NOMO-1 treated with DMSO at 0.1 percent for 48 hours (cell line): ENCODE measurements around the gene BCCIP.

Experiments
- DNase-seq: peaks from one replicate; lab custom pipeline; 2025; ENCODE audit not compliant: unreplicated experiment; lab: John Stamatoyannopoulos, UW

Gene BCCIP

DNA sequence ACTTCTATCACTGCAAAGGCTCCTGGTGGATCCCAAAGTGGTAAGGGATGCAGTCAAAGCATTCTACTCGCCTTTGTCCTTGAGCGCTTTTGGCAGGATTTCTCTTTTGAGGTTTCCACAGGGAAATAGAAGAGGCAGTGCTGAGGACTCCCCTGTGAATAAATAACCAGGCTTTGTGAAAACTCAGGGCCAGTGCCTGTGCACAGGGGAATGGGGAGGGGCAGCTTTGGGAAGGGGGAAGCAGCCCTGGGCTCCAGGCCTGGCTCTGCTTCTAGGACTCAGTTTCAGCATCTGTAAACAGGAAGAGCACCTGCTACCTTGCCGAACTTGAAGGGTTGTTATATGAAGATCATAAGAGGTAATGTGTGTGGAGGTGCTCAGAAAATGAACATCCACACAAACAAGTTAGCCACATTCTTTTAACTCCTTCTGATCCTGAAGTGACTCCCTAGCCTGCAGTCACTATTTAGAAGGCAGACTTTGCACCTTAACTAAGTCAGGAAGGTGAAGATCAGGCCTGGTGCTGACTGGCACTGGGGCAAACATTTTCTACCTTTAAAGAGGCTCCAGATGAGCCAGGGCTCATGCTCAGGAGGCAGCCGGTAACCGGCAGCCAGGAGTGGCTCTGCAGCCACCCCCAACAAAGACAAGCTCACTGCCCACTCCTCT lies 25.2 kb upstream of the BCCIP start:
- no peak for DNase-seq

DNA sequence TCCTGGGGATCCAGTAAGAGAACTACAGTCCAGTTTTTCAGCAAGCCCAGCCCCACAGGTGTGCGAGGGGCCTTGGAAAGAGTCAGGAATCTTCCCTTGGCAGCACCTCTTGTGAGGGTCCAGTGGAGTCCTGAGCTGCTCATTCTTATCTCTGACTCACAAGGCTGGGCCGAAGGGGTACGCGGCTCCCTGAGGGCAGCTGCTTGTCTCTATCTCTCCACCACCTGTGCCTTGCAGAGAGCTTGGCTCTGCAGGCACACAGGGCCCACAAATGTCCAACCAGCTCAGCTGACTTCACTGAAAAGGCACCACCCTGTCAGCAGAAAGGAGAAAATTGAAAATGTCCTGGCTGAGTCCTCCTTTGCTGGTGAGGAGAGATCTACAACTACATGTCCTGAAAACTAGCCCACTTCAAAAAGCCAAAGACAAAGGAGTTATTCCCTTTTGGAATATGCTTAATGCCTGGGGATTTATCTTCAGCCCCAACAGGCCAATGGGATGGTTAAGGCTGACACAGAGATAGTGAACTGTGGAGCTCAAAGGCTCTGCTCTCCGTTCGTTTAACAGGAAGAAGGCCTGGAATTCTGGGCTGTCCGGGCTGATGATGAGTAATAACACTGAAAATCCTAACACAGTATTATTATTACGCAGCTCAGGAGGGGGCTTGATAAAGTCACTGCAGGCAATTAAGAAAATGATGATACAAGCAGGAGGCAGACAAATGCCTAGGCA lies 23.7 kb upstream of the BCCIP start:
- DNase-seq = no peak

DNA sequence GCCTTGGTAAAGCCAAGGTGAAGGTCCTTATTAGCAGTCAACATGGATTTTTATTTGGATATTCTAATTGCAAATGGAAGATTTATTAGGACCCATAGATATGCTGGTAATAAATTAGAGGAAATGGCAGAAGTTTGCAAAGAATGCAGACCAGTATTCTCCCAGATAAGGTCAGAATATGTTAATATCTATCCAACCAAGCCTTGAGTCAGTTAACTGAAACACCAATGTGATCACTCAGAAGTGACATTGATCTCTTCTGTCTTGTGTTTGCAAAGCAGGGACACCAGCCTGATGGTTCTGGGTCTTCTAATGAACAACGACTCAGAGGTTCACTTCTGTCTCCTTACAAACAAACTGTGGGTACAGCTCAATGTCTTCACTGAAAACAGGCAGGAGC lies 21.8 kb upstream of the BCCIP start:
- no peak for DNase-seq

DNA sequence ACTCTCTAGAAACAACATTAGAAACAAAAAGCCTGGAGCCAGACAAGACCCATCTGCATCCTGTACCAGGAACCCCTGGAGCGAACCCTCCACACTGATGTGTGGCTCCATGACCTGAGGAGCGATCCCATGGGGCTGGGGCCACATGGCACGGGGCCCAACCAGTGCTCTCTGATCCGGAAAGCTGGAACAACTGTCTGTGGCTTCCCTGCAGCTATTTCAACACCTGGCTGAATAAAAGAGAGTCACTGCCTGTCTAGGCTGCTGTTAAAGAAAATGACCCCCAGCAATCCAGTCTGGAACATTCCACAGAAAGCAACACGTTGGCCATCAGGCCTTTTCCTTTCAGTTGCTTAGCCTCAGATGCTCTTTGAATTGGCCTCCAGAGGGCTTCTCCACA lies 21.2 kb upstream of the BCCIP start:
- DNase-seq = no peak

DNA sequence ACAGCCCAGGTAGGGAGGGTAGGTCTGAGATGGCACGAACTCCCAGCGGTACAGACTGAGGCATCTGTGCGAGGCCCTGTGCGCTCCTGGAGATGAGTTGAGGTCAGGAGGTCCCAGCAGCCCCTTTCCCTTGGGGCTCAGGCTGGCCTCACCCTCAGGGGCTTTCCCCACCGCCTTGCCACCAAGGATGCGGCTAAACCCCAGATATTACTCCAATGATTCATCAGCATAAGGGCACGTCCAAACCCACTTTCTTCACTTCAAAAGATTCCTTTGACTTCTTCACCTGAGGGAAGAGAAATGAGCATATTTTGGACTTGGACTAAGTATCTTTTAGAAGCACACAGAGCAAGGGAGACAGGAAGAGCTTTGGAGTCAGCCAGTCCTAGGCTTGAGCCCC lies 20.6 kb upstream of the BCCIP start:
- no peak for DNase-seq

DNA sequence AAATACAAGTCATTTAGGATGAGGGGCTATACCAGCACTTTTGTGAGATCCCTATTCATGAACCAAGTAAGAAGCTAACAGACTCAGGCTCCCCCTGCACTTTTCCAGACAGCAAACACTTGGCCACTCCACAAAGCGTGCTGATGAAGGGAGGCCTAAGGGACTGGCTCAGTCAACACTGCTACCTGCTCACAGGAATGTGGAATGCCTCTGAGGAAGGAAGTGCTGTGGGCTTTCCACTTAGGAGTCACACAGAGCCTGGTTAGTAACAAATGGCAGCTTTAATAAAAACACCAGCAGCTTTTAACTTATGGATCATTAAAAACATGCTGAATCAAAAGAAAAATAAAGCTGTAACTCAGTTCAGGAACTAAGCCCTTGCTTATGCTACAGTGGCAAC lies 15.3 kb upstream of the BCCIP start:
- DNase-seq = no peak

DNA sequence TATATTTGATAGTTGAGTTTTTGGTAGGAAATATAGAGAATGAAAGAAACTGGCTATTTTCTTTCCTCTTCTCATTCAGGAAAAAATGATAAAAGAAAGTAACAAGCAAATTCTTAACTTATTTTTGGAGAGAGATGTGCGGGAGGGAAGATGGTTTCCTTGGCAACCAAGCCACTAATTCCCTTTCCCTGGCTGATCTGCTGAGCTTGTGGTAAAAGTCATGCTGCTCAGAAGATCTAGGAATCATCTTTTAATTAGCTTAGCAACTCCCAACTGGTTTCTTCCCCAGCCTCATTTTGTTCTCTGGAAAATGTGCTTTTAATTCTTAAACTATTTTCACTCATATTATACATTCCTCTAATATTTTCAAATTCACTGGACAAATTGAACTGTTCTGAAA lies 12.1 kb upstream of the BCCIP start:
- DNase-seq = no peak

DNA sequence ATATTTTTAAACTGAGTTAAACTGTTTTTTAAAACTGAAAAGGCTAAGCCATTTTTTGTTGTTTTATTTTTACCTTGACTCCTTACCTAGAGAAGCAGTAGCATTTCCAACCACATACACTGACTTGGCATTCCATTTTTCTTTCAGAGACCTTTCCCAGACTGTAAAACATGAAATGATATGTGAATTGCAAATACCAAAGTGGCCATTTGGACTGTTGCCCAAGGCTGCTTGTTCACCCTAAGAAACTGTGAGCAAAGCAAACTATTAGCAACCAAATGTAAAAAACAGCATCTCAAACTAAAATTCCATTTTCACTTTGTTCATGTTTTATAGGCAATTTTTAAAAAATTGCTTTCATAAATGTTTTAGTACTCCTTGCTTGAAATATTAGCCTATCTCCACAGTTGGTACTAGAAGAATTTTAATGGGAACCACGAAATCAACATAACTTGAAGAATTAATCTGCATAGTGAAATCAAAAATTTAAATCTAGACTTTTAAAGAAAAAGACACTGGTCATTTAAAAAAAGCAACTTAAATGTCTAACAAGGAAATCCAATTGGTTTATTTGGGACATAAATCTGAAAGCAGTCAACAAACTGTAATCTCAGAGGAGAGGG lies 11.1 kb upstream of the BCCIP start:
- DNase-seq = no peak

DNA sequence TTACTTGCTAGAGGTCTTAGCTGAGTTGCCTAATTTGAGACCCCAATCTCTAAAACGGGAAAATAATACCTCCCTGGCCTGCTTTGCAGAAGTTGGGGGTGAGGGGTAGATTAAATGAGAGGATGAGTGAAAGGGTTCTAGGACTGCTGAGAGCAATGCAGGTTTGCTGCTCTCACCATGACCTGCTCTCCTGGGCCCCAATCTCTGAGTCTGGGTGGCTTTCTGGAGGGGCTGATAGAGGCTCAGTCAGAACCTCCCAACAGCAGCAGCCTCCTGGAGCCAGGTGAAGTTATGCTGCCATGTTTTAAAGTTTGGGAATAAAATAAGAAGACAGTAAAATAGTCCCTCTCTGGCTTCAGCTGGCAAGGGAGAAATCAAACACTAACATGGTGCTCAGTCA lies 7.6 kb upstream of the BCCIP start:
- DNase-seq = no peak

DNA sequence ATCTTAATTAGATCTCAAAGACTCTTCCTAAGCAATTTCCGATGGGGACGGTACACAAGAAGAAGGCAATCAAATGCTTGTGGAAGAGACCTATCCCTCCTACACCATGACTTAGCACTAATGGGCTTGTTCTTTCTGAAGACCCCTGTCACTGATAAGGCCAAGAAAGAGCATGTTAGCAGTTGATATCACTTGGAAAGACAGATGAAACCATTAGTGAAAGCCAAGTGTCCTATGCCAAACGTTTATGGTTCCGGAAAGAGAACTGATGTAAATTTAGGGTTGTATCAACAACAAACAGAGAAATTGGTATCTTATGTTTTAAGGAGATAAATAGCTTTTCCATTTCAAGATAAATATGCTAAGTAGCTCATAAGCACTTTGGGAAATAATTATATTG lies 6.8 kb upstream of the BCCIP start:
- DNase-seq = no peak

DNA sequence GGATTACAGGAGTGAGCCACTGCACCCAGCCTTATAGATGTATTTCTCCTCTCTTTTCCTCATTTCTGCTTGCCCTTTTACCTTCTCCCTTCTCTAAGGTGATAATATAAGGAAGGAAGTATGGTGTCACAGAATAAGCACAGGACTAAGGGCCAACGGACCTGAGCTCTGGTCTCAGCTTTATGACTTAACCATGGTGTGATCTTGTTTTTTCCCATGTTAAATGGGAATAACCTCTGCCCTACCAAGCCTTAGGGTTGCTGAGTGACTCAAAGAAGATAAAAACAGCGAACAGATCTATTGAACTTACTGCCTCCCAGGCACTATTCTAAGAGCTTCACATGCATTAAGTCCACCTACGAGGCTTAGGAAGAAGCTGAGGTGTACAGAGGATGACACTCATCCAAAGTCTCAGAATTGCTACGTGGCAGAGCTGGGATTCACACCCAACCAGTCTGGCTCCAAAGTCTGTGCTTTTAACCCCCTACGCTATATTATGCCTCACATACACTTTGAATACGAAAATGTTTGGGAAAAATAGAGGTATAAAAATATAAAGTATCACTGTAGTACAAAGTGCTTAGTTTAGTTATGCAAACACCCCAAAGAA lies 5.9 kb upstream of the BCCIP start:
- no peak for DNase-seq

DNA sequence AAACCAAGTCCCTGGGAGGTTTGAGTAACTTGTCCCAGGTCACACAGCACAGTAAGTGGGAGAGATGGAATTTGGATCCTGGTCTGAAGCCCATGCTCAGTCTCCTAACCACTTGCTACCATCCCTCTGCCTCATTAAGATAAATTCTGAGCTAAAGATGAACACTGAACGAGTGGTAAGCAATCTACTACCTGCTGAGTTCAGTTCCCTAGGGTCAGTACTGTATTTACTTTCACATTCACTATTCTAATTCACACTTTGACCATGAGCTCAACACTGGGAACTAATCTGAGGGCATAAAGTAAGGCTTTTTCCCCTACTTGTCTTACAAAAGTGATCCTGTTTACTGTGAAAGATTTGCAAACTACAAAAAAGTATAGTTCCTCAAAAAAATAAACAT lies 2.6 kb upstream of the BCCIP start:
- no peak for DNase-seq

DNA sequence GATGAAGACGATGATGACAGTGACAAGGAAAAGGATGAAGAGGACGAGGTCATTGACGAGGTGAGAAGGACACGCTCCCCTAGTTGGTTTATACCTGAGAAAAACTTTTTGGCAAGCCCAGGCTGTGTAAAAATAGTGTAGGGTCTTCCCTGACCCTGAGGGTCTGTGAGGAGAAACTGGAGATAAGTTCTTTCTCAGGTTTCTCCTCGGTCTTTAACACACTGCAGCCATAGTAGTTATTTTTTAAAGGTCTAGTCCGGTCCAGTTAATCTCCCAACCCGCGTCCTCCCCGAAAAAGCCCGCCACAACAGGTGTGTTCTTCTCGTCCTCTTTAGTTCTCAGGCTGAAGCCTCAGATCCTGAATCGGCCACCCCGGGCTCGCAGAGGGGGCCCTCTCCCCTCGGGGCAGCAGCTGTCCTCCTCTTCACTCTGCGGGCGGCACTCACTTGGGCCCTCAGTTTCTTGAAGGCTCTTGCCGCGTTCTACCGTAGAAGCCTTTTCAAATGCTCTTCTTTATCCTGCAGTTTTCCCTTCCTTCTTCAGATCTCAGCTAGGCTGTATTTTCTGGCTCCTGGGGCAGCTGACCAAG lies 411 bp downstream of the BCCIP start:
- DNase-seq = no peak

DNA sequence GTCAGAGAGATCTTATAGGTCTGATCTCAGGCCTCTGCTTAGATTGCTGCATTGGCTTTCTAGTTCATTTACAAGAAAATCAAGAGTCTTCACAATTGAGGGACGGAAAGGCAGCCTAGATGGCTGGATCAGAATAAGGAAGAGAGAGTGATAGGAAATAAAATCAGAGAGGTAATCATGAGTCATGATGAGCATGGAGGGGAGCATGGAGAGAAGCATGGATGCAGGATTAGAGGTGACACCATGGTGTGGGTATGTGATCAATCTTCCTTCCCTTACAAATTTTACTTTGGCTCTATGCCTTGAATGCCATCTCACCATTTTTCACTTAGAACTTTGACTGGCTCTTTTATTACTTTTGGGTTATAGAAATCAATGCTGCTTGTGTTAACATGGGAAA lies 1.4 kb downstream of the BCCIP start:
- peak; percentile 3 for DNase-seq

DNA sequence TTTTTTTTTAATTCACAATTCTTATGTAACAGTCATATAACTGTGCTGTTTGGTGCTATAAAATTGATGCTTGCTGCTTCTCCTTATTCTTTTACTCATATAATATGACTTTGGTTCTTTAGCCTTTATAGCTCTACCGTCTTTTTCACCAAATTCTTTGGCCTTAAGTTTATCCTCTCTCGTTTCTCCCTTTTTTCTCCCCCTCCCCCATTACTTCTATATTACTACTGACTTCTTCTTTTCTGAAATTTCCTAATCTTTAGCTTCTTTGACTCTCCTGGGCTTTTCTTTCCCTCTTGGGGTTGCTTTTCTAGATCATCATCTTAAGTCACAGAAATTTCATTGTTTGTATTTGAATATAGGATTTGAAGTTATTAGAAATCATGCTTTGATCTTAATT lies 3.8 kb downstream of the BCCIP start:
- DNase-seq = peak; percentile 42

DNA sequence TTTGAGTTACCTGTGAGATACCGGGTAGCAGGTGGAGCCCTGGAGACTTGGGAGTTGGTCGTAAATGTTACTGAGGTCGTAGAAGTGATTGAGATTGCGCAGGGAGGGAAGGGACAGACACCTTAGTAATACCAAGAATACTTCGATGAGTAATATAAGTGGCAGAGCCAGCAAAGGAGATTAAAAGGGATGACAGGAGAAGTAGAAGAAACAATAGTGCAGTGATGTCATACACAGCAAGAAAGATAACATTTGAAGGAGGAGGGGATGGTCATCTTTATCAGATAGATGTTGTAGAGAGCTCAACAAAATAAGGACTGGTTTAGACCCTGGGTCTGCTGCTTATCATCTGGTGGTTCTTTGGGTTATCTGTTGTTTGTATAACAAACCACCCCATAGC lies 5.0 kb downstream of the BCCIP start:
- DNase-seq = no peak

DNA sequence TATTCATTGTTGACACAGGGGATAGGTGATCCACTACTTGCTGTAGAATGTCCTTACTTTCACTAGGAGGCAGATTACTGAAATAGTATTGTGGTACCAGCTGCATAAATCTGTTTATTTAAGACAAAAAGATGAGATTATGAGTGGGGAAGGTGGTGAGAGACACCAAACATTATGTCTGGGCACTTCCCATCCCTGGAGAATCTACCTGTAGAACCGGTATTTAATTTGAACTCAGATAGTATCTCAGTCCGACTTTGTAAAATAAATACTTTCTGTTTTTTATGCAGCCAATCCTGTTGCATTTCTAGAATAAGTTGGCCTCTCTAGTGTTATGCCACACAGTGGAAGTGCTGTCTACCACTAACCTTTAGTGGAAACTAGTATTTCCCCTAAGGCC lies 13.4 kb downstream of the BCCIP start:
- DNase-seq = no peak

DNA sequence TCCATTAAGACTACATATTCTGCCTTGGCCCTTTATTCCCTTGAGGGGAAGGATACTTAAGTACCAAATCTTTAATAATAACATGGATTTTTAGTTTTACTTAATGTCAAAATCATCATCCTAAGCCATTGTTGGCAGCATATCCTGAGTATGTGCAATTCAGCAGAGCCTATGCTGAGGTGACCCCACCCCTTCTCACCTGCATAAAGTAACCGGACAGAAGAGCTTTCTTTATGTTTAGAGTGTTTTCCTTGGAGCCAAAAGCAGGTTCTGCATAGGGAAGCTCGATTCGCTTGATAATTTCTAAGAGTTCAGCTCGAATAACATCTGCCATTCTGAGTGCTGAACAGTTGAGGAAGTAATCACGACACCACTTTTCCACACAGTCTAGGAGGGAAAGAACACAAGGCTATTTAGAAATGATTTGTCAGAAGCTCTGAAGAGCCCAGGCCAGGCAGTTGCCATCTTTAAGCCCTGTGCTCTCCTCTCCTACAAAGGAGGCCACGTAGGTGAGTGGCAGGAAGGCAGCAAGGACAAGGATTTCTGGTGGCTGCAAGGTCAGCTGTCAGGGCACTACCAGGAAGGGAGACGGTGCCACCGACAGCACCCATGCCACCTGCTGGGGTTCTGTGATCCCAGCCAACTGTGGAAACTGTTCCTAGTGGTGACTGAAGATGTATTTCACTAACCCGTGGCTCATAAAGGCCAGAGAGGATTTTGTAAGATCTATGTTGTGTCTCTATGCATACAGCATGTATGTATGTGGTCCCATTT lies 15.6 kb downstream of the BCCIP start:
- no peak for DNase-seq

DNA sequence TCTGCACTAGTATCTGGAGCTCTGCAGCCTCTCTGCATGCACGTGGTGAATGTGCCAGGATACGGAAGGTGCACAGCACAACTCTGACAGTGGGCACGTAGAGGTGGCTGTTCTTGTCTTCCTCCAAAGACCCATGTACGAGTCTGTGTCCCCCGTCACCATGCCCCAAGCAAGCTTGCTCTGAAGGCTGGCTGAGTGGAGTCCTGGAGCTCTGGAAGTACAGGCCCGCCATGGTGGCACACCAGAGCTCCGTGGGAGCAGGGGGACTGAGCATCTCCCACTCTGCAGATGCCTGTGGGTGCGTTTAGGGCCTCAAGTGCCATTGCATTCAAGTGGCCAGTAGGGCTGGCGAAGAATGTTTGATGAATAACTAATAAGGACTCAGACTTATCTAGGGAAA lies 17.1 kb downstream of the BCCIP start:
- DNase-seq = no peak

DNA sequence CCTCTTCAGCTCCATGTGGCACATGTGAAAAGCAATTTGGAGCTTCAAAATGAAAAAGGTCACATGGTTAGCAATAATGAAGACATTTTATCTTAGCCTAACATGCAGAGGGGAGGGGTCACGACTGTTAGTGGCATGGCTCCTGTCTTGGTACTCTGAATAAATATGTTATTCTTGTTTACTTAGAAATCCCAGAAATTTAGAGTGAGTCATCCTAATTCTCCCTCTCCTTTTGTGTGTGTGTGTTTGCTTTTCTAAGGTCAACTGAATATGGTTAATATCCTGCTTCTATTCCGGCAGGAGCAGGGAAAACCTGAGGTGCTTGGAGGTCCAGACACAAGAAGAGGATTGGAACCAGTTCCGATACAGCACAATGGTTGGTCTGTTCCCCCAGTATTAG lies 17.6 kb downstream of the BCCIP start:
- no peak for DNase-seq
